Lung (tissue), 12 donors: ENCODE measurements around the gene ERC2. TPM values are rescaled to one million over a fixed set of nuclear protein-coding genes. Genes with fewer than 3 reads are reported as not detected.

Experiments used
- ATAC-seq: fragments of 200-7000 bp; cut with Tn5 transposase; one replicate; pipeline ENCODE4 v1.9.1; 2020; ENCODE audit warnings: moderate number of reproducible peaks; ENCODE audit not compliant: insufficient read depth, low FRiP score
- DNase-seq, 3 donors: peaks; one replicate each; pipeline ENCODE4 v3.0.0-alpha.2; 2013 to 2017
- H3K27ac ChIP-seq, 2 donors: one replicate each; pipeline ENCODE4 v1.5.1; 2013; ENCODE audit warnings: mild to moderate bottlenecking in 2 of 2, moderate library complexity in 2 of 2, control low read depth in 1 of 2, inconsistent platforms in 1 of 2, low read depth in 1 of 2, low read length in 1 of 2
- H3K27me3 ChIP-seq, 3 donors: one replicate each; pipeline ENCODE4 v1.5.1; 2013; ENCODE audit warnings: low read length in 2 of 3; ENCODE audit not compliant: control insufficient read depth in 3 of 3, insufficient read depth in 3 of 3
- H3K36me3 ChIP-seq, 4 donors: one replicate each; pipeline ENCODE4 v1.5.1; 2013; ENCODE audit warnings: low read length in 4 of 4, mild to moderate bottlenecking in 1 of 4, moderate library complexity in 1 of 4; ENCODE audit not compliant: control insufficient read depth in 4 of 4, insufficient read depth in 4 of 4
- H3K4me1 ChIP-seq, 5 donors: one replicate each; pipeline ENCODE4 v1.5.1; 2013; ENCODE audit warnings: low read length in 5 of 5, mild to moderate bottlenecking in 2 of 5, moderate library complexity in 1 of 5; ENCODE audit not compliant: control insufficient read depth in 5 of 5, insufficient read depth in 5 of 5
- H3K4me3 ChIP-seq: one replicate; pipeline ENCODE4 v1.5.1; 2013; ENCODE audit warnings: mild to moderate bottlenecking, control low read depth, moderate library complexity
- H3K9ac ChIP-seq, 2 donors: one replicate each; pipeline ENCODE4 v1.5.1; 2013; ENCODE audit warnings: low read length in 2 of 2, control low read depth in 1 of 2; ENCODE audit not compliant: insufficient read depth in 1 of 2
- H3K9me3 ChIP-seq, 4 donors: one replicate each; pipeline ENCODE4 v1.5.1; 2013; ENCODE audit warnings: low read length in 3 of 4, mild to moderate bottlenecking in 1 of 4, moderate library complexity in 1 of 4; ENCODE audit not compliant: control insufficient read depth in 4 of 4, insufficient read depth in 3 of 4
- CTCF ChIP-seq: IDR thresholded peaks from 2 replicates; pipeline ENCODE4 v1.5.1; 2012; ENCODE audit warnings: mild to moderate bottlenecking; ENCODE audit errors: control extremely low read depth, extremely low read depth
- WGBS, 2 donors: extraction: QIAGEN DNeasy Blood & Tissue Kit; methylation state at CpG; one replicate each; pipeline ENCODE4 v1.1.7; 2013; 5-methylcytosine and 5-hydroxymethylcytosine counted together
- polyA plus RNA-seq, 2 donors: library from polyadenylated mRNA; stranded (reverse); fragments of 200-250 nt; gene quantifications; one replicate each; pipeline ENCODE4 v1.2.1, GENCODE V29; 2013
- total RNA-seq, 2 donors: library from RNA; depleted of rRNA in 1 of 2; stranded (reverse); fragments of >200 nt in 1 of 2; gene quantifications; one replicate each; pipeline ENCODE4 v1.2.1, GENCODE V29; 2014 to 2021
- donor health status: control.
- donor health status: control.
- donor health status: Bipolar disorder and iron deficiency.
- donor health status: healthy.
- donor health status: DM: yes; HTN: yes; CAD: no.

Gene ERC2
- total and polyA plus RNA-seq, 4 donors, result 0.20 to 3.5 (median 0.97) TPM

- WGBS, 2 donors, result 63 to 76% methylated on average over 5 of the region's 5 CpGs
- no peak for TF ChIP-seq CTCF
- Histone ChIP-seq H3K4me3 (no peak overlapping the region), H3K4me1 (no peaks in the 10 kb centered on the region), H3K9me3 (no peaks in the 10 kb centered on the region), H3K27ac (no peak overlapping the region), H3K36me3 (no peaks in the 10 kb centered on the region), H3K27me3 (no peaks in the 10 kb centered on the region), H3K9ac (no peak overlapping the region)
- DNase-seq (no peak), ATAC-seq (no peak)
Measured at GRCh38 chr3:55870594-55870993, 597.7 kb downstream of the ERC2 start.

GRCh38 chr3:55868347-55868746, 599.9 kb downstream of the ERC2 start:
- Histone ChIP-seq H3K4me3 (no peak overlapping the region), H3K27me3 (no peaks in the 10 kb centered on the region), H3K9ac (no peak overlapping the region), H3K4me1 (no peaks in the 10 kb centered on the region), H3K36me3 (no peaks in the 10 kb centered on the region), H3K9me3 (no peaks in the 10 kb centered on the region), H3K27ac (no peak overlapping the region)
- no peak for TF ChIP-seq CTCF
- 74 to 81% methylated on average over 4 of the region's 4 CpGs for WGBS, 2 donors
- peak in 1 of 3 donors; percentile 31 for DNase-seq
- no peak for ATAC-seq

GRCh38 chr3:55863028-55863427, 605.2 kb downstream of the ERC2 start:
- ATAC-seq, result no peak
- H3K27ac ChIP-seq, result no peak overlapping the region
- no peaks in the 10 kb centered on the region for H3K36me3 ChIP-seq
- H3K27me3 ChIP-seq, result no peaks in the 10 kb centered on the region
- H3K4me1 ChIP-seq, result peaks cover 0 to 33% (median 14%) of the 10 kb centered on the region in 5 donors
- H3K9ac ChIP-seq, result no peak overlapping the region
- H3K4me3 ChIP-seq, result no peak overlapping the region
- no peaks in the 10 kb centered on the region for H3K9me3 ChIP-seq
- TF ChIP-seq CTCF, result no peak
- no peak for DNase-seq
- 79 to 91% methylated on average over 4 of the region's 4 CpGs for WGBS, 2 donors

- no peak for TF ChIP-seq CTCF
- Histone ChIP-seq H3K4me3 (no peak overlapping the region), H3K4me1 (peaks cover 0 to 50% (median 22%) of the 10 kb centered on the region in 5 donors), H3K9me3 (no peaks in the 10 kb centered on the region), H3K27me3 (no peaks in the 10 kb centered on the region), H3K27ac (no peak overlapping the region), H3K9ac (no peak overlapping the region), H3K36me3 (no peaks in the 10 kb centered on the region)
- DNase-seq (peak; percentile 32 to 89 (median 82)), ATAC-seq (no peak)
- WGBS, 2 donors, result 67 to 75% methylated on average over 11 of the region's 11 CpGs
Measured at GRCh38 chr3:55860049-55860721, 608.1 kb downstream of the ERC2 start.
